Vagina (tissue), 2 donors: Measurements from ENCODE around the gene COQ2.

Experiments
- CTCF ChIP-seq, 3 experiments: fragments of 450-650 bp in 2 of 3; fragments of 200-600 bp in 1 of 3; sonication (generic) in 1 of 3; IDR thresholded peaks; one replicate each; pipeline ENCODE4 v1.5.1; 2017 to 2019; ENCODE audit warnings: antibody characterized with exemption in 3 of 3, mild to moderate bottlenecking in 2 of 3, moderate library complexity in 2 of 3
- POLR2A ChIP-seq, 2 donors: fragments of 450-650 bp; IDR thresholded peaks; one replicate each; pipeline ENCODE4 v1.6.1; 2017; ENCODE audit warnings: antibody characterized with exemption in 2 of 2, mild to moderate bottlenecking in 2 of 2, moderate library complexity in 2 of 2
- POLR2AphosphoS5 ChIP-seq, 2 donors: sonication (generic); formaldehyde crosslinking; IDR thresholded peaks; one replicate each; pipeline ENCODE4 v1.9.0; 2017; ENCODE audit warnings: antibody characterized with exemption in 2 of 2, mild to moderate bottlenecking in 2 of 2, low read depth in 1 of 2; ENCODE audit not compliant: insufficient read depth in 1 of 2

- TF ChIP-seq CTCF (IDR thresholded peaks at IDR 0.05) (no peak), POLR2AphosphoS5 (IDR thresholded peaks at IDR 0.05; ENCODE audit: insufficient read depth in 1 of 2, low read depth in 1 of 2) (no peak), POLR2A (IDR thresholded peaks at IDR 0.05) (no peak)
These were observed 46.0 kb downstream of the COQ2 start for GRCh38 chr4:83238393-83239248.
